ENCODE measurements around the gene PRKCA.

The PRKCA gene

DNA sequence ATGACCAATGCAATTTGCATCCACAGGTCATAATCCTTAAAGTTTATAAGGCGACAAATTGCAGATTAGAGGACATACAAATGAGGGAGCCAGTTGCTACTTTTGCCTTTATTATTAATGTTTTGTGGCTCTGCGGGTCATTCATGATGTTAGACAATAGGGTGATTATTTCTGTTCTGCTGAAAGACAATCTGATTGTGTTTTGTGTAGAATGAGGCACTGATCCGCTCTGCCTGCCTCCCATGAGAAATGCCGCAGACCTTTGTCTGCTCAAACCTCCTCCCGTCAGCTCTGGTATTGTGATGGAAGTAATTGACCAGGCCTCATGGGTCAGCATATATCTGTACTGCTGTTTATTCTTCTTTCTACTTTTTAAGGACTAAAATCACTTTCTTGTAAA is 224.9 kb downstream of the PRKCA start:
- DNase-seq = no peak

DNA sequence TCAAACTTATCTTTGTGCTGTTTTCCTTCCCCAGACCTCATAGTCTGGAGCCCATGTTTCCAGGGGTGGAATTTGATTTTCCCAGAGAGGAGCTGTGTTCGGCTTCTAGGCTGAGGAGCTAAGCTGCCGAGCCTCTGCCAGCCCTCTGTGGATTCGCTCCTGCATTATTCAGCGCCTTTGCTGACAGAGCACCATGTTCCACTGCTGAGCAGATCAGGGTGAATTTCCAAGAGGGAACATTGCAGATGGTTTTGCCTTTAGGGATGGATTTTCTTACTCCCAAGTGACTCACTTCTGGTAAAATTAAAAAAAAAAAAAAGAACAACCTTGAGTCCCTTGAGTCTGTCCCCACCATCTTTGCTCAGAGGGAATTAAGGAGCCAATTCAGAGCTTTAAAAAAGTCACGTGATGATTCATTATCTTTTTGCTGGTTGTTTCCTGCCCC is 229.5 kb downstream of the PRKCA start:
- DNase-seq = no peak

DNA sequence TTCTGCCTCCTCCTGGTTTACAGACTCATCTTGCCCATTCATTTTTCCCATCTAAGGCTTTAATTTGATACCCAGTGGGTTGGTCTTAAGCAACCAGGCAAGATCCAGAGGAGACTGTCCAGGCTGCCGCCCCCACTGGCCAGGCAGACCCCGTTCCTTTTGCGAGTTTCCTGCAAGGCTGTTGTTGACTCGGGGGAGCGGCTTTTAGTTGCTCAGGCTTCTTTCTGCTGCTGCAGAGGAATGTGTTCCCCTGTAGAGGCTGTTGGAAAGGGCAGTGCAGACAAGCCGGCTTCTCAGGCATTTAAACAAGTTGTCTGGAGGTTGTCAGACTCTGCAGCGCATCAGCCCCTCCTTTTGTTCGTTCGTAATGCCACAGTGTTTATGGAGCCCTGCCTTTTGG is 231.2 kb downstream of the PRKCA start:
- no peak for DNase-seq

DNA sequence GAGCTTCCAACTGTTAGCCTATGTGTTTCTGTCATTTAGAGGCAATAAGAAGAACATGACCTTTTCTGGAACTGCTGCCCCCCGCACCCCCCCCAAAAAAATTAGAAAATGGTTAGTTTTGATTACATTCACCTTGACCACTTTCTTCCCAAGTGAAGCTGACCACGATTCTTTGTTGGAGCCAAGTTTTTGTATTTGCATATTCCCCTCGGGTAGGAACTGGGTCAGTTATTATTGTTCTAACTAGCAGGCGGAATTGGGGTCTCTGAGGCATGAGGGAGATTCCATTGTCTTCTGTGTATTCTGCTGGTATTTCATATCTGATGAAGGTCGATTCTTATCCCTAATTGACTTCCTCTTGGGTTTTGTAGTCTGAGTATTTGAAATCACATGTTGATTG is 231.6 kb downstream of the PRKCA start:
- DNase-seq = no peak

DNA sequence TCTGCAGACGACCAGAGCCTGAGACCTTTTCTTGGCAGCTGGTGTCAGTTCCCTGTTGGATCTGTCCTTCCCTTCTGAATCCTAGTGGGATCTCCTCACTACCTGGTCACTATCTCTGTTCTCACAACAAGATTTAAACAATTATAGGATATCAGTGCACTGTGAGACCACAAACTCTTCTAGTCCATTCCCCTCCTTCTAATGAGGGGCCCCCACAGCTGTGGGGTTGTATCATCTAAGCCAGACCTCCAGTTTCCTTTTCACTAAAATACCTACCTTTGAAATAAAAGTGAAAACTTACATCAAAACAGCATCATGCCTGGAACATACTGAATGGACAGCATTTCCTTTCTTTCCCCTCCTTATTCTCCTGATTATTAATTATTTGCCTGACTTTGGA is 233.2 kb downstream of the PRKCA start:
- DNase-seq = no peak

DNA sequence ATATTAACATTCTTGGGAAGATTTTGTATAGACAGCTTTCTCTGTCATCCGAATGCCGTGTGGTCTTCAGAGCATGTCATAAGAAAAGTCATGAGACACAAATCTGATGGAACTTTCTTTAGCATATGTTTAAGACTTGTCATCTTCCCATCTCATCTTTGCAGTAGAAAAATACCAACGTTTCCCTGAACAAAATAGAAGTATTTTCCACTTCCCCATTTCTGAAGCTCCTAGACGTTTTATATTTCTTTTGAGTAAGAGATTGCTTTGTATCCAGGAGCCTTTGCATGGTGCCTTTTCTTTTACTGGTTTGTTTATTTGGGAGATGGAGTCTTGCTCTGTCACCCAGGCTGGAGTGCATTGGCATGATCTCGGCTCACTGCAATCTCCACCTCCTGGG is 235.1 kb downstream of the PRKCA start:
- DNase-seq = peak; percentile 30

DNA sequence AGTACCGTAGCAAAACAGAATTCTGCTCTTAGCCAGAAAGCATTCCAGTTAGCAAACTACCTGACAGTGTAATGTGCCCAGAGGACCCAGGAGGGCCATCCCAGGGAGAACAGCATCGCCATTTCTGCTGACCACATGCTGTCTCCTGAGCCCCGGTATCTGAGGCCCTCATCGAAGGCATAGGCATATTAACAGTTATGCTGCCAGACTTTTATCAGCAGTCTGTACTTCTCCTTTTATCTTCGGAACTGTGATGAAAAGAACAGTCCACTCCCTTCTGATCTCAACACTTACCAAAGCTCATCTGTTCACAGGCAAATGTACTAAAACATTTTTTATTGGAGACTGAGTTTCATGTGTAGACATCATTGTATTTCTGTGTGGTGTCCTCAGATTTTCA is 236.4 kb downstream of the PRKCA start:
- peak; percentile 56 for DNase-seq

DNA sequence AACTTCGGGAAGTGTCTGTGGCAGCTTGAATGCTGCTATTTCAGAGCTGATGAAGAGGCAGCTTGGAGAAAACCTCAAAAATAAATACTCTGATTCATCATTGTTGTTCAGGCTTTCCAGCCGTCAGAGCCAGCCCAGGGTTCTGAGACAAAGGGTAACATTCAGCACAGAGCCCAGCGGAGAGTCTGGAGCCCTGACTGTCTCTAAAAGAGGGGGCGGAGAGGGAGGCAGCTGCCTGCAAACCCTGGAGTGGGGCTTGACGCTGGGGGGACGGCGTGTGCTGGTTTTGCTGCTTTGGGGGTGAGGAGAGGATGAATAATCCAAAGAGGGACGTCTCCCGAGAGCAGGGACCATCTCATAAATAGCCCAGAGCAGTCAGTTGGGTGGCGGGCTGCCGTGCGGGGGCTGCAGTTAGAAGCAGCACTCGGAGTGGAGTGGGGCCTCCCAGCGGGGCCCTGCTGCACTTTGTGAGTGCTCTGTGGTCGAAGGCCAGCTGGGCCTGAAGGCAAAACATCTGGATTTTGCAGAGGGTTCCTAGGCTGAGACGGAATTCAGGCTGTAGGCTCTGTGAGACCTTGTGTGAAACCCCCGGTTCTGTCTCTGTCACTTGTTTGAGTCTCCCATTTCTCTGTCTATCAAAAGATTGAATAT is 237.8 kb downstream of the PRKCA start:
- DNase-seq = no peak

DNA sequence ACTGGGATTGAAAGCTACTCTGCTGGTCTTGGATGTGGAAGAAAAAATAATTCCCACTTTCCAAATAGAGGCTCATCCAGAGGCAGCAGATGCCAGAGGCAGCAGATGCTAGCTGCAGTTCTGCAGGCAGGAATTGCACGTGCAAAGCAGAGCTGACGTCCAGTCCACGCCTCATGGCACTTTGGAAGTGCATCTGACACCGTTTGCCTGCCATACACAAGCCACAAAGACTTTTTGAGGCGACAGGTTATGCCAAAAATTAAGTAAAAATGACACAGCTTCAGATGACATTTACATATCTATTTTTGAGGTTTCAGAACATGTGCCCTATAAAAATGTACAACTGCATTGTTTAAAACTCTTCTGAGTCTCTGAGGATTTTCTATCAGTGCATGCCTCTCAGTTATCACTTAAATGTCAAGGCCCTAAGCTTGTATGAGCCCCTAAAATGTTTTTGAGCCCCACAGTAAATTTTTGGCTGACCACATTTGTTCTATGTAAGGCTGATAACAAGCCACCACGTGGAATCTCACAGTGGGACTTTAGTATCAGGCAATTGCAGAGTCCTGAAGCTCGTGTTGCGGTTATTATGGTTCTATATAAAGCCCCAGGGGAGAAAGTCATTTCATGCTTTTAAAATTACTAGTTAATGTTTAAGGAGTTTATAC is 239.2 kb downstream of the PRKCA start:
- DNase-seq = peak; percentile 87

DNA sequence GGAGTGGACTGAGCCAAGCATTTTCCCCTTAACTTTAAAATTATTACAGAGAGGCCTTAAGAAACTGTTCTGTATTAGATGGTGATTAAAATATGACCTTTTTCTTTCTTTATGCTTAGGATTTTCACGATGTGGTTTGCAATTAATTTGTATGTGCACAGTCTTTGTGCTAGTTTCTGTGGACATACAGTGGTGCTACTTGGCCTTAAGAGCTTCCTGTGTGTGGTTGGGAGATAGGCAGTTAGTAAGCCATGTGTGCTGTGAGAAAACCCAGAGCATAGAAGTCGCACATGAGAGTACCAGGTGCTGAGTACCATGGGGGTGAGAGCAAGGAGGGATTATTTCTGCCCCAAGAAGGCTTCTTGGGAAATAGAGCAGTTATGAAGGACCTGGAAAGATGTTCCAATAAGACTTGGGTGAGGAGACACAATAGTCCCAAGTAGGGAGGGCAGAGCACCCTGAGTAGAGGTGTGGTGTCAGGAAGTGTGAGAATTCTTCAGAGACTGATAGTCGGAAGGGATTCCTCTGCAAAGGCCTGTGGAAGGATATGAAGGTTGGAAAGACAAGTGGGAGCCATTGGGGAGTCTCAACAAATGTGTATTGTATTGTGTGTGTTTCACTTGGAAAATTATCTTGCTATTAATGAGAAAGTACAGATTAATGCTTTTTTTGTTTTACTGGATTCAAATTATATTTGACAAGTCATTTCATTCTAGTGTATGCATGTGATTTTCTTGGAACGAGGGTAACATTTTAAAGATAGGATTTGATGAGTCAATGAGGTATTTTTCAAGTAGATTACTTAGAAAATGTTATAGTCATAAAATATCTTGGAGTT is 239.9 kb downstream of the PRKCA start:
- DNase-seq = peak; percentile 67

DNA sequence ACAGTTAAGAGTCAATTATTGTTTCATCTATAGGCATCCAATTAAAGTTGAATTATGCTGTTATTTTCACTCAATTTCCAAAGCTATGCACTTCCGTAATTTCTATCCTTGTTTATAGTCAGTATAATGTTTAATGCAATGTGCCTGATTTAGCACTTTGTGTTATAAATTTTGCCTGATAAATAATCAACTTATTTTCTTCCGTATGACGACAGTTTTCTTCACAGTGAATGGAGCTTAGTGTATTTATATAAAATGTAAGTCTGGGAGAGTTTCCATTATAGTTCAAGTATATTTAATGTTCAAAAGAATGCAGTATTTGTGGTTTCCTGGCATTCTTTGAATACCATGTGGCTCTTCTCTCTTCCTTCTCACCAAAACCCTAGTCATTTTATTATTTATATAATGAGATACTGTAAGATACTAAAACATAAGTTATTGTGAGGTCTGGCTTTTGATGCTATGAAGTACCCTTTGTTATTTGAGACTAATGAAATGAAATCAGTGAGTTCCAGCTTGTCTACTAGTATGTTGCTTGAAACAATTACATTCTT is 240.6 kb downstream of the PRKCA start:
- no peak for DNase-seq

DNA sequence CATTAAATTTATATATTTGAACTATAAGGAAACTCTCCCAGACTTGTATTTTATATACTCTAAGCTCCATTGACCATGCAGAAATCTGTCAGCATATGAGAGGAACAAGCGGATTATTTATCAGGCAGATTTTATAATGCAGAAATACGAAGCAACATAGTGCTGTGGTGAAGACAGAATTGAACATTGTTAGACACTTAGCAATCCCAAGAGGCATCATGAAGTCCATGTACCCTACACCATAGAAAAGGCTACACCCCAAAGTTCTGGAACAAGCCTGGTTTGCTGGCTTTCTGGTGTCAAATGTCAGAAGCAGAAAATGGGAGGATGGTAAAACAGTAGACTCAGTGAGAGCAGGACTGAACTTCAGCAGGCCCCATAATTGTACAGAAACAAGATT is 241.1 kb downstream of the PRKCA start:
- no peak for DNase-seq

DNA sequence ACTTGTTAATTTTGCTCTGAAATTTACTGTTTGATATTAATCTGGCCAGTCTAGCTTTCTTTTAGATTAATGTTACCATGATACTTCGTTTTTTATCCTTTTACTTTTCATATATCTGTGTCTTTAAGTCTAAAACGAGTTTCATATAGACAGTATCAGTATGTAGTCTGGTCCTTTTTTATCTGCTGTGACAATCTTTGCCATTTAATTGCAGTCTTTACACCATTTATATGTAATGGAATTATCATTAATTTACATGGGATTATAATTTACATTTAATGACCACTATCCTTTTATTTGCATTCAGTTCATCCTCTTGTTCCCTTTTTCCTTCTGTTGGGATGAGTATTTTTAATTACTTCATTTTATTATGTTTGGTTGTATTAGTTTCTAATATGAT is 243.5 kb downstream of the PRKCA start:
- no peak for DNase-seq

DNA sequence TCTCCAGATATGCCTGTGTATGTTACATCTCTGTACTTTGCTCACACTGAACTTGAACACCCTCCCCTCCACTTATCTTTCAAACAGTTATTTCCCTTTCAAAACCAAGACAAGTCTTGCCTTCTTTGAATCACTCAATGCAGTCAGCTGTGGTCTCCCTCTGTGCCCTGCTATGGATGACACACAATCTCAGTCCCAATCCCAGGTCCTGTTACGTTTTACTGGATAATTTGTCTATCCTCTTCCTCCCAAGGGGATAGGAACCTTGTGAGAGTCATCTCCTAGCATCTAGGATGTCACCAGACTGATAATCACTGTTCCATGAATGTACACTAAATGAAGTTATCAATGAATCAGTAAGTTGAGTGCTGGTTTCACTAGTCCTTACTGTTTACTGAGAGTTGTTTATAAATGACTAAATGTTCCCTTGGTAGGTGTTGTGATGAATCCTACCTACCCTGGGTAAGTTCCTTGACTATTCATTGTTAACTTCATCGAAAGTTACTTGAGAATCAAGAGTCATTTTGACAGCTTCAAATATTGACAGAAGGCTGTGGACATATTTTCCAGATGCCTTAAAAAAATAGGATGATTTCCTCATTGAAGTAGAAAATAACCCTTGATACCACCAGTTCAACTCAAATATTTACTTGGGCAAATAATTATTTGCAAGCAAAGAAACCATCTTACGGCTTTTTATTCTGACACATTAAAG is 244.9 kb downstream of the PRKCA start:
- no peak for DNase-seq

DNA sequence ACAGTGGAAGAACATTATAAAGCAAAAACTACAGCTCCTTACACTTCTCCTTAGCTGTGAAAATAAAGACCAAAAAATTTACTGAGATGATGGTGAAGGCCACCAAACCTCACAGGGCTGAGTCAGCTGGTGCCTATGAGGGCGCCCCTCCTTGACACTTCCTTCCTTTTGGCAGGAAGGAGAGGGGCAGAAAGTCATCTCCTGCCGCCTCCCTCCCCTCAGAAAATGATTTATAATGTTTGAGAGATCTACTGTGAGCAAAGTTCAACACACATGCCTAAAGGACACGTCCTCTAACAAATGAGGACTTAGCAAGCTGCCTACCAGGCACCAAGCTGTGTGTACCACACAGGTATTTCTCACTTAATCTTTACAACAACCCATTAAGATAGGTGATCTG is 245.7 kb downstream of the PRKCA start:
- DNase-seq = no peak

DNA sequence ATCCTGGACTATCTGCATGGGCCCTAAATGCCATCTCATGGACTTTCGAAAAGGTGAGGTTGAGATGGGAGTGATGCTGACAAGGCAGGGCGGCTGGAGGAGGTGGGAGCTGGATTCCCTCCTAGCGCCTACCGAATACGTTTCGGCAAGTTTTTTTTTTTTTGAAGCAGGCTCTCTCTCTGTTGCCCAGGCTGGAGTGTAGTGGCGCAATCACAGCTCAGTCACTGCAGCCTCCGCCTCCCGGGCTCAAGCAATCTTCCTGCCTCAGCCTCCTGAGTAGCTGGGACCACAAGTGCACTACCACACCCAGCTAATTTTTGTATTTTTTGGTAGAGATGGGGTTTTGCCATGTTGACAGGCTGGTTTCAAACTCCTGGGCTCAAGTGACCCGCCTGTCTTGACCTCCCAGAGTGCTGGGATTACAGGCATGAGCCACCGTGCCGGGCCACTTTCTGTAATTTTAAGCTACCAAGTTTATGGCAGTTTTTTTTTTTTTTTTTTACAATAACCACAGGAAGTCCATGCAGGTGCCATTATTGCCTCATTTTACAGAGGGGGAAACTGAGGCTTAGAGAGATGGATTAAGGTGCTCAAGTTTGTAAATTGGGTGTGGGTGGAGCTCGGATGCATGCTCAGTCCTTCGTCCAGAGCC is 246.4 kb downstream of the PRKCA start:
- DNase-seq = no peak

DNA sequence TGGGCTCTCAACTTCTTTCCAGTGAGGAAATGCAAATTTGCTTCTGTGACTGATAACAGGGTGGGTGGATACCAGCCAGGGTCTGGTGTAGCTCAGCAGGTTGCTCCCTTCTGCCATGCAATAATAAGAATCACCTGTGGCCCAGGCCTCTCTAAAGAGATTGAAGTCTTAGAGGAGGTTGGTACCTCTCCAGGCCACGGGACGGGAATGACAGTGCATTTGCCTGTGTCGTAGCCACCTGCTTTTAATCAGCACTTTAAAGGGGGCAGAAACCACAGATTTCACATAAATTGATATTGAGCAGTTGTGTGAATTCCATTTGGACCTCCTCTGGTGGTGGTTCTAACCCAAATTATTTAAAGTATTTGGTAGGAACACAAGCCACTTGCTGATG is 246.9 kb downstream of the PRKCA start:
- no peak for DNase-seq

DNA sequence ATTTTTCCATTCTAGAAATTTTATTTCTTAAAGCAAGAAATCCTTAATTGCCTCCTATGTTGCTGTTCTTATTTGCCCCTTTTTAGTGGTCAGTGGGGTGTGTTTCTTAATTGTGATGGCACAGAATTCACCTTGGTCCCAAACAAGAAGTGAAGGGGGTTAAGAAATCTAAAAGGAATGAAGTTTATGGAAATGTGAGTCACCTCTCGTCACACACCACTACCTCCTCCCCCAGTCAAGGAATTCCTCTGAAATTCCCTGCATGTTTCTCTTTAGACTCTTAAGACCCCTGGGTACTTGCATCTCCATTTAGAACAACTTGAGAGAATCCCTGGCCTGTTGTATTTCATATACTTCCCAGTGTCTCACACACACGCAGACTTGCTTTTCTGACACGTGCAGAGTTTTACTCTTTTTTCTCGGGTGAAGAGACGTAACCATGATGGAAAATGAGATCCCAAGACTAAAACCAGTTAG is 247.4 kb downstream of the PRKCA start:
- no peak for DNase-seq

DNA sequence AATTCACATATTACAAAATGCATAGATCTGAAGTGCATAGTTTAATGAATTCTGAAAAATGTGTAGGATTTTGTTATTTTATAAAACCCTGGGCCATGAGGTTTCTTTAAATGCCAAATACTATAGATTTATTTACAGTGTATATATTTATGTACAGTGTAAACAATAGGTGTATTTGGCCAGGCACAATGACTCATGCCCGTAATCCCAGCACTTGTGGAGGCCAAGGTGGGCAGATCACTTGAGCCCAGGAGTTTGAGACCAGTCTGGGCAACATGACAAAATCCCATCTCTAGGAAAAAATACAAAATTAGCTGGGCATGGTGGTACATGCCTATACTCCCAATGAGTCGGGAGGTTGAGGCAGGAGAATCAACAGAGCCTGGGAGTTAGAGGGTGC is 249.4 kb downstream of the PRKCA start:
- DNase-seq = no peak

DNA sequence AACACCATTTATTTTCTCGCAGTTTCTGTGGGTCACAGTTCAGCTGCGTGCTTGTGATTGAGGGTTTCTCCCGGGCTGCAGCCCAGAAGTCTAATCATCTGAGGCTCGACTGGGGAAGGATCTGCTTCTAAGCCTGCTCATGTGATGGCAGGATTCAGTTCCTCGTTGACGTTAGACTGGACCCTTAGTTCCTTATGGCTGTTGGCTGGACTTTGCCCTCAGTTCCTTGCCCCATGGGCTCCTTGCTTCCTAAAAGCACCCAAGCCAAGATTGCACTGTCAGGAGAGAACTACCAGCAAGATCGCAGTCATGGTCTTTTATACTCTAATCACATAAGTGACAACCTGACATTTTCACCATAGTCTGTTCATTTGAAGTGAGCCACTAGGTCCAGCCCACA is 250.0 kb downstream of the PRKCA start:
- DNase-seq = no peak

DNA sequence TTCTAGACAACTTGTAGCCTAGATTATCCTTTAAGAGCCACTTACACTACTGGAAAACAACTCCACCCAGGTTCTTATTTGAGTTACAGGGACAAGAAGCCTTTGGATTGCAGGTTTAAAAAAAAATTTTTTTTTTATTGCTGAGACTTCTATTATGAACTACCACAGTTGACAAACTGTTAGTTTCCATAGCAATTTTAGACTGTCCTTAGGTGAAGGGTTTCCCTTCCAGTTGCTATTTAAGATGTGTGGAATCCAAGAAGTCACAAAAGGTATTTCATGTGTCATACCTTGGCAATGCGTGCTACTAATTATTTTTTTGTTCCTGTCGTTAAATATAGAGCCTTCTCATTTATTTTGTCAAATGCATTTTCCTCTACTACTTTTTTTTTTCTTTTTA is 253.2 kb downstream of the PRKCA start:
- no peak for DNase-seq

DNA sequence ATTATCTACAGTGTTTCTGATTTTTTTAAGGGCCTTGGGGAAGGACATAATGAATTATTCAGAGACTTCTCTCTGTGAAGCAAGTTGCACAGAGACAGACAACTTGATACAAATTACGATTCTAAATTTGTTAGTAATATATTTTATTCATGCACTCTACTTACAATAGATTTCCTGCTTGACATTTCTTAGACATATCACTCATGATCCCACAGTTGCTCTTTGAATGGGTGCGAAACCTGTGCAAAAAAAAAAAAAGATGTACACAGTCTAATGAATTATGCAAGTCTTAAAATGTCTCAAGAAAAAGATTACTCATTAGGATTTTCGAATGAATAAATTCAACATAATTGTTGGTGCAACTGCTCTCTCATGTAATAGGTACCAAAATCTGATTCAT is 254.8 kb downstream of the PRKCA start:
- no peak for DNase-seq
